ENCODE measurements around the gene NRCAM. TPM values are rescaled to one million over a fixed set of nuclear protein-coding genes. Genes with fewer than 3 reads are reported as not detected.

NRCAM gene
- total and polyA plus RNA-seq, 2 of the 8 experiments (the other 6 are each of a cell fraction or from before 2014, with no cell fraction given), result 2.7 to 3.8 TPM

- POLR2A ChIA-PET (ENCODE audit: partially characterized antibody), result no interaction called here
- H3K4me1 ChIP-seq (replicated peaks in 1 of 4; ENCODE audit: control insufficient read depth in 3 of 4, insufficient read depth in 4 of 4, low read length in 3 of 4), result peaks cover 0 to 3% (median 0%) of the 10 kb centered on the region in 4 experiments; a peak in 1 of 7 replicates
These were observed 32.2 kb downstream of the NRCAM start for GRCh38 chr7:108424013-108424412.

More at GRCh38 chr7:108424013-108424412, 32.2 kb downstream of the NRCAM start:
- no peak overlapping the region for H3K27ac ChIP-seq (ENCODE audit: low read depth, low read length)
- H4K91ac ChIP-seq (replicated peaks; ENCODE audit: insufficient read length, low read length), result no peak overlapping the region
- no peaks in the 10 kb centered on the region; the same call in 1 of the 2 replicates for H3K23me2 ChIP-seq (ENCODE audit: low read depth, low read length)
- CTCF ChIA-PET (ENCODE audit: partially characterized antibody), result interaction anchor here (0.7 to 2.1 kb wide), 7 partner anchors 10 to 1050 kb away, joined by 3 to 5 read pairs (median 3); no protein-coding TSS in a partner anchor
- no peaks in the 10 kb centered on the region for H3K9me3 ChIP-seq (ENCODE audit: insufficient read depth in 2 of 2, low read depth in 1 of 2, low read length in 1 of 2)
- H2BK15ac ChIP-seq (ENCODE audit: low read length), result no peak overlapping the region
- H2AFZ ChIP-seq (ENCODE audit: low read length), result no peak overlapping the region
- no peak for FAIRE-seq
- H2BK12ac ChIP-seq (ENCODE audit: low read depth, low read length), result no peak overlapping the region
- H3K4me2 ChIP-seq (ENCODE audit: insufficient read depth in 1 of 2, low read depth in 2 of 2, low read length in 2 of 2), result no peak overlapping the region
- no peak overlapping the region for H2AK5ac ChIP-seq (ENCODE audit: low read depth, low read length)
- H3K9ac ChIP-seq (replicated peaks in 1 of 4; ENCODE audit: extremely low read depth in 1 of 4, low read depth in 3 of 4, low read length in 3 of 4), result no peak overlapping the region
- no peak overlapping the region for H3K56ac ChIP-seq (replicated peaks; ENCODE audit: insufficient read length, low read depth, low read length)
- TF ChIP-seq JUND (IDR thresholded peaks at IDR 0.05; ENCODE audit: low read length) (no peak), POU5F1 (IDR thresholded peaks at IDR 0.05; ENCODE audit: low read depth, low read length) (no peak), RFX5 (IDR thresholded peaks at IDR 0.05; ENCODE audit: borderline replicate concordance, low read depth, low read length) (no peak), EGR1 (IDR thresholded peaks at IDR 0.05; ENCODE audit: borderline replicate concordance, low read depth, low read length) (no peak), RNF2 (IDR thresholded peaks at IDR 0.05; ENCODE audit: borderline replicate concordance, low read depth, low read length, missing control alignments, poor library complexity, severe bottlenecking) (no peak), JUN (IDR thresholded peaks at IDR 0.05; ENCODE audit: low read depth, low read length) (no peak), RBBP5 (IDR thresholded peaks at IDR 0.05; ENCODE audit: borderline replicate concordance, low read depth, low read length) (no peak), SIX5 (IDR thresholded peaks at IDR 0.05; ENCODE audit: low read depth, low read length) (no peak), HDAC6 (IDR thresholded peaks at IDR 0.05; ENCODE audit: low read depth, low read length) (no peak), USF2 (IDR thresholded peaks at IDR 0.05; ENCODE audit: low read length) (no peak), PHF8 (conservative IDR thresholded peaks at IDR 0.05; ENCODE audit: low read depth, low read length) (no peak), CHD1 (IDR thresholded peaks at IDR 0.05; ENCODE audit: low read depth, low read length) (no peak), SIN3A (conservative IDR thresholded peaks at IDR 0.05 in 1 of 2, IDR thresholded peaks at IDR 0.05 in 1 of 2; ENCODE audit: low read depth in 1 of 2, low read length in 2 of 2) (no peak)
- no peaks in the 10 kb centered on the region for H3K36me3 ChIP-seq (ENCODE audit: control insufficient read depth in 2 of 4, insufficient read depth in 4 of 4, low read length in 3 of 4)
- H3K79me2 ChIP-seq (ENCODE audit: control insufficient read depth in 1 of 2, insufficient read depth in 2 of 2, low read length in 2 of 2), result no peaks in the 10 kb centered on the region
- H4K5ac ChIP-seq (ENCODE audit: insufficient read length, low read depth, low read length), result no peak overlapping the region
- no peak overlapping the region for H3K23ac ChIP-seq (ENCODE audit: insufficient read length)
- no peak overlapping the region for H4K8ac ChIP-seq (ENCODE audit: extremely low read depth, insufficient read depth, low read length)
- no peak overlapping the region for H3K18ac ChIP-seq (ENCODE audit: extremely low read depth, low read length)
- no peaks in the 10 kb centered on the region for H3K27me3 ChIP-seq (replicated peaks in 1 of 4; ENCODE audit: control insufficient read depth in 3 of 4, extremely low read depth in 1 of 4, insufficient read depth in 3 of 4, low read length in 3 of 4)
- no peak overlapping the region for H2BK20ac ChIP-seq (ENCODE audit: low read length)
- H4K20me1 ChIP-seq (replicated peaks in 1 of 2; ENCODE audit: control insufficient read depth in 1 of 2, insufficient read depth in 2 of 2, low read length in 2 of 2), result no peaks in the 10 kb centered on the region
- H2BK120ac ChIP-seq (replicated peaks; ENCODE audit: low read depth, low read length), result no peak overlapping the region
- no peak overlapping the region for H3K14ac ChIP-seq (ENCODE audit: insufficient read length)
- H3K4ac ChIP-seq (replicated peaks; ENCODE audit: insufficient read length, low read depth, low read length), result no peak overlapping the region
- 87% methylated on average over 4 of the region's 4 CpGs; no CpG with 5 or more reads in 1 of the 2 experiments for WGBS, 2 experiments (ENCODE audit: extremely low coverage in 1 of 2, insufficient coverage in 1 of 2, insufficient read length in 1 of 2, insufficient replicate concordance in 2 of 2, low coverage in 1 of 2, low lambda C conversion rate in 2 of 2, missing lambda C conversion rate in 1 of 2)
- no peak overlapping the region for H2BK5ac ChIP-seq (ENCODE audit: low read depth, low read length)
- H3K79me1 ChIP-seq (ENCODE audit: low read depth, low read length), result no peaks in the 10 kb centered on the region
- H3K4me3 ChIP-seq (ENCODE audit: extremely low read depth in 1 of 4, insufficient read depth in 2 of 4, low read depth in 3 of 4, low read length in 4 of 4), result no peak overlapping the region
- no peak for DNase-seq (ENCODE audit: low read depth in 1 of 2, low spot score in 2 of 2)

Measured in H1 (cell line).